HepG2 (cell line): ENCODE measurements around the gene DNAJC12. TPM values are rescaled to one million over a fixed set of nuclear protein-coding genes. Genes with fewer than 3 reads are reported as not detected.
A peak's percentile ranks its signal among the peaks of the same experiment; 100 is the strongest.

Experiments used
- ADNP ChIP-seq: sonication (generic); formaldehyde crosslinking; IDR thresholded peaks from 2 replicates; pipeline ENCODE4 v1.4.0; 2020; ENCODE audit warnings: missing genetic modification reagents
- ERF ChIP-seq: IDR thresholded peaks from 2 replicates; pipeline ENCODE4 v1.6.1; 2018; ENCODE audit warnings: missing biosample characterization, missing genetic modification reagents
- MAFK ChIP-seq, 2 experiments: IDR thresholded peaks in 1 of 2; conservative IDR thresholded peaks in 1 of 2; 2 replicates each; pipeline ENCODE4 v1.6.1; 2011; ENCODE audit warnings: improper control_type of control experiment in 2 of 2, low read length in 2 of 2
- NFKBIZ ChIP-seq: IDR thresholded peaks from 2 replicates; pipeline ENCODE4 v1.6.1; 2018; ENCODE audit warnings: missing genetic modification reagents, missing compliant biosample characterization
- REXO4 ChIP-seq: sonication (generic); formaldehyde crosslinking; IDR thresholded peaks from 2 replicates; pipeline ENCODE4 v1.8.0; 2022; ENCODE audit warnings: missing genetic modification reagents, mild to moderate bottlenecking, borderline replicate concordance
- TOPORS ChIP-seq: sonication (generic); formaldehyde crosslinking; IDR thresholded peaks from 2 replicates; pipeline ENCODE4 v1.8.0; 2023; ENCODE audit warnings: mild to moderate bottlenecking, missing genetic modification reagents
- XBP1 ChIP-seq: sonication (generic); formaldehyde crosslinking; IDR thresholded peaks from 2 replicates; pipeline ENCODE4 v1.5.0; 2020; ENCODE audit warnings: missing genetic modification reagents
- ZNF335 ChIP-seq: sonication (generic); formaldehyde crosslinking; IDR thresholded peaks from 2 replicates; pipeline ENCODE4 v1.4.0; 2020; ENCODE audit warnings: missing genetic modification reagents
- ZZZ3 ChIP-seq: sonication (generic); formaldehyde crosslinking; IDR thresholded peaks from 2 replicates; pipeline ENCODE4 v1.4.0; 2020; ENCODE audit warnings: missing genetic modification reagents, mild to moderate bottlenecking, borderline replicate concordance
- polyA plus RNA-seq, 8 experiments: library from polyadenylated mRNA; depleted of rRNA in 3 of 8; stranded (reverse) in 7 of 8; unstranded in 1 of 8; fragments of >200 nt; fragmentation: Illumina TruSeq in 4 of 8; extraction: Trizol in 4 of 8; gene quantifications; 2 replicates each; pipeline versions ENCODE4 v1.2.1 to v1.2.3, GENCODE V29; 2011 to 2016; ENCODE audit warnings: low read depth in 4 of 8, missing spikeins in 1 of 8, mixed read lengths in 1 of 8; ENCODE audit not compliant: insufficient read depth in 1 of 8
- total RNA-seq, 5 experiments: library from RNA; depleted of rRNA; stranded (reverse); fragments of >200 nt; fragmentation: Illumina TruSeq; extraction: Trizol; gene quantifications; 2 replicates each; pipeline ENCODE4 v1.2.3, GENCODE V29; 2016; ENCODE audit warnings: low read depth in 1 of 5
- TF ChIP-seq, protein P1 (sequence below): sonication (generic); formaldehyde crosslinking; IDR thresholded peaks from 2 replicates; pipeline ENCODE4 v1.4.0; 2020; ENCODE audit warnings: mild to moderate bottlenecking, missing genetic modification reagents
- TF ChIP-seq, protein P2 (sequence below): sonication (generic); formaldehyde crosslinking; IDR thresholded peaks from 2 replicates; pipeline ENCODE4 v1.4.0; 2020; ENCODE audit warnings: low read depth, mild to moderate bottlenecking, missing genetic modification reagents
- TF ChIP-seq, protein P3 (sequence below): sonication (generic); formaldehyde crosslinking; IDR thresholded peaks from 2 replicates; pipeline ENCODE4 v1.9.0; 2021; ENCODE audit warnings: mild to moderate bottlenecking, missing genetic modification reagents
- TF ChIP-seq, protein P4 (sequence below): sonication (generic); formaldehyde crosslinking; IDR thresholded peaks from 2 replicates; pipeline ENCODE4 v1.4.0; 2020; ENCODE audit warnings: mild to moderate bottlenecking, low read depth, missing genetic modification reagents
- TF ChIP-seq, protein P5 (sequence below): sonication (generic); formaldehyde crosslinking; IDR thresholded peaks from 2 replicates; pipeline ENCODE4 v1.5.0; 2020; ENCODE audit warnings: missing genetic modification reagents, mild to moderate bottlenecking, borderline replicate concordance

DNAJC12 gene
- total and polyA plus RNA-seq, 2 of the 13 experiments (the other 11 are each of a cell fraction or from before 2014, with no cell fraction given), result 11.6 to 43.9 TPM

DNA sequence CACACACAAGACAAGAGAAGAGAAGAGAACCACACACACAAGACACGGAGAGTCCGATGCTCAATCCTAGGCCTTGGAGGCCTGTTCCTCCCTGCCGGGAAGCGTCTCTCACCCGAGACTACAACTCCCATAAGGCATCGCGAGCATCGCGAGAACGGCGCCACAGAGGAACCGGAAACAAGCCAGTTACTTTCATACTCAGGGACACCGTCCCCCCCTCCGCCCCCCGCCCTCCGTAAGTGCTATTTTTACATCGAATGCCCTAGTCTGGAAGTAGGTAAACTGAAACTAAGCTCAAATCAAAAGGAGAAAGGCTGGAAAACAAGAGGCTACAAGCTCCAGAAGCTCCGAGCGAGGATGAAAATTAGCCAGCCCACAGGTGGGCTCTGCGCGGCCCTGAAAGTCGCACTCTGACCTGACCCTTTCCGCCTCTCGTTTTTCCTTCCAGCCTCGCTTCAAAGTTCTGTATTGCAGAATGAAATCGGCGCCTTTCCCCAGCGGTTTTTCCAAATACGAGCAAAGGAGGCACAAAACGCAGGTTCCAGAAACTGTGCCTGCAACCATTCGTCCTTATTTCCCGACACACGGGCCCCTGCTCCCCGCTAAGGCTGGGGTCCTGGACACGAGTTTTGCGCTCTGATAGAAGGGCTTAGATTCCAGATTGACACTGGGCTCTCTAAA lies 11.5 kb upstream of the DNAJC12 start (continued):
- TF ChIP-seq REXO4 (CRISPR knock-in tag) (no peak), TOPORS (CRISPR knock-in tag) (no peak), XBP1 (CRISPR knock-in tag) (no peak), ADNP (no peak), ERF (CRISPR knock-in tag) (peak; percentile 81; the same call in 1 of the 2 replicates), MAFK (conservative IDR thresholded peaks at IDR 0.05 in 1 of 2, IDR thresholded peaks at IDR 0.05 in 1 of 2; ENCODE audit: low read length in 2 of 2) (no peak), ZZZ3 (CRISPR knock-in tag) (peak; percentile 75; the same call in 1 of the 2 replicates), ZNF335 (no peak), NFKBIZ (no peak)
- TF ChIP-seq, protein P1, sequence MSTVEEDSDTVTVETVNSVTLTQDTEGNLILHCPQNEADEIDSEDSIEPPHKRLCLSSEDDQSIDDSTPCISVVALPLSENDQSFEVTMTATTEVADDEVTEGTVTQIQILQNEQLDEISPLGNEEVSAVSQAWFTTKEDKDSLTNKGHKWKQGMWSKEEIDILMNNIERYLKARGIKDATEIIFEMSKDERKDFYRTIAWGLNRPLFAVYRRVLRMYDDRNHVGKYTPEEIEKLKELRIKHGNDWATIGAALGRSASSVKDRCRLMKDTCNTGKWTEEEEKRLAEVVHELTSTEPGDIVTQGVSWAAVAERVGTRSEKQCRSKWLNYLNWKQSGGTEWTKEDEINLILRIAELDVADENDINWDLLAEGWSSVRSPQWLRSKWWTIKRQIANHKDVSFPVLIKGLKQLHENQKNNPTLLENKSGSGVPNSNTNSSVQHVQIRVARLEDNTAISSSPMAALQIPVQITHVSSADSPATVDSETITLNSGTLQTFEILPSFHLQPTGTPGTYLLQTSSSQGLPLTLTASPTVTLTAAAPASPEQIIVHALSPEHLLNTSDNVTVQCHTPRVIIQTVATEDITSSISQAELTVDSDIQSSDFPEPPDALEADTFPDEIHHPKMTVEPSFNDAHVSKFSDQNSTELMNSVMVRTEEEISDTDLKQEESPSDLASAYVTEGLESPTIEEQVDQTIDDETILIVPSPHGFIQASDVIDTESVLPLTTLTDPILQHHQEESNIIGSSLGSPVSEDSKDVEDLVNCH, result no peak
- TF ChIP-seq, protein P2, sequence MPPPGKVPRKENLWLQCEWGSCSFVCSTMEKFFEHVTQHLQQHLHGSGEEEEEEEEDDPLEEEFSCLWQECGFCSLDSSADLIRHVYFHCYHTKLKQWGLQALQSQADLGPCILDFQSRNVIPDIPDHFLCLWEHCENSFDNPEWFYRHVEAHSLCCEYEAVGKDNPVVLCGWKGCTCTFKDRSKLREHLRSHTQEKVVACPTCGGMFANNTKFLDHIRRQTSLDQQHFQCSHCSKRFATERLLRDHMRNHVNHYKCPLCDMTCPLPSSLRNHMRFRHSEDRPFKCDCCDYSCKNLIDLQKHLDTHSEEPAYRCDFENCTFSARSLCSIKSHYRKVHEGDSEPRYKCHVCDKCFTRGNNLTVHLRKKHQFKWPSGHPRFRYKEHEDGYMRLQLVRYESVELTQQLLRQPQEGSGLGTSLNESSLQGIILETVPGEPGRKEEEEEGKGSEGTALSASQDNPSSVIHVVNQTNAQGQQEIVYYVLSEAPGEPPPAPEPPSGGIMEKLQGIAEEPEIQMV, result peak; percentile 62; the same call in 1 of the 2 replicates
- TF ChIP-seq, protein P3, sequence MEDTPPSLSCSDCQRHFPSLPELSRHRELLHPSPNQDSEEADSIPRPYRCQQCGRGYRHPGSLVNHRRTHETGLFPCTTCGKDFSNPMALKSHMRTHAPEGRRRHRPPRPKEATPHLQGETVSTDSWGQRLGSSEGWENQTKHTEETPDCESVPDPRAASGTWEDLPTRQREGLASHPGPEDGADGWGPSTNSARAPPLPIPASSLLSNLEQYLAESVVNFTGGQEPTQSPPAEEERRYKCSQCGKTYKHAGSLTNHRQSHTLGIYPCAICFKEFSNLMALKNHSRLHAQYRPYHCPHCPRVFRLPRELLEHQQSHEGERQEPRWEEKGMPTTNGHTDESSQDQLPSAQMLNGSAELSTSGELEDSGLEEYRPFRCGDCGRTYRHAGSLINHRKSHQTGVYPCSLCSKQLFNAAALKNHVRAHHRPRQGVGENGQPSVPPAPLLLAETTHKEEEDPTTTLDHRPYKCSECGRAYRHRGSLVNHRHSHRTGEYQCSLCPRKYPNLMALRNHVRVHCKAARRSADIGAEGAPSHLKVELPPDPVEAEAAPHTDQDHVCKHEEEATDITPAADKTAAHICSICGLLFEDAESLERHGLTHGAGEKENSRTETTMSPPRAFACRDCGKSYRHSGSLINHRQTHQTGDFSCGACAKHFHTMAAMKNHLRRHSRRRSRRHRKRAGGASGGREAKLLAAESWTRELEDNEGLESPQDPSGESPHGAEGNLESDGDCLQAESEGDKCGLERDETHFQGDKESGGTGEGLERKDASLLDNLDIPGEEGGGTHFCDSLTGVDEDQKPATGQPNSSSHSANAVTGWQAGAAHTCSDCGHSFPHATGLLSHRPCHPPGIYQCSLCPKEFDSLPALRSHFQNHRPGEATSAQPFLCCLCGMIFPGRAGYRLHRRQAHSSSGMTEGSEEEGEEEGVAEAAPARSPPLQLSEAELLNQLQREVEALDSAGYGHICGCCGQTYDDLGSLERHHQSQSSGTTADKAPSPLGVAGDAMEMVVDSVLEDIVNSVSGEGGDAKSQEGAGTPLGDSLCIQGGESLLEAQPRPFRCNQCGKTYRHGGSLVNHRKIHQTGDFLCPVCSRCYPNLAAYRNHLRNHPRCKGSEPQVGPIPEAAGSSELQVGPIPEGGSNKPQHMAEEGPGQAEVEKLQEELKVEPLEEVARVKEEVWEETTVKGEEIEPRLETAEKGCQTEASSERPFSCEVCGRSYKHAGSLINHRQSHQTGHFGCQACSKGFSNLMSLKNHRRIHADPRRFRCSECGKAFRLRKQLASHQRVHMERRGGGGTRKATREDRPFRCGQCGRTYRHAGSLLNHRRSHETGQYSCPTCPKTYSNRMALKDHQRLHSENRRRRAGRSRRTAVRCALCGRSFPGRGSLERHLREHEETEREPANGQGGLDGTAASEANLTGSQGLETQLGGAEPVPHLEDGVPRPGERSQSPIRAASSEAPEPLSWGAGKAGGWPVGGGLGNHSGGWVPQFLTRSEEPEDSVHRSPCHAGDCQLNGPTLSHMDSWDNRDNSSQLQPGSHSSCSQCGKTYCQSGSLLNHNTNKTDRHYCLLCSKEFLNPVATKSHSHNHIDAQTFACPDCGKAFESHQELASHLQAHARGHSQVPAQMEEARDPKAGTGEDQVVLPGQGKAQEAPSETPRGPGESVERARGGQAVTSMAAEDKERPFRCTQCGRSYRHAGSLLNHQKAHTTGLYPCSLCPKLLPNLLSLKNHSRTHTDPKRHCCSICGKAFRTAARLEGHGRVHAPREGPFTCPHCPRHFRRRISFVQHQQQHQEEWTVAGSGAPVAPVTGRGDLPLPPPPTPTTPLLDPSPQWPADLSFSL (CRISPR knock-in tag), result no peak
- TF ChIP-seq, protein P4, sequence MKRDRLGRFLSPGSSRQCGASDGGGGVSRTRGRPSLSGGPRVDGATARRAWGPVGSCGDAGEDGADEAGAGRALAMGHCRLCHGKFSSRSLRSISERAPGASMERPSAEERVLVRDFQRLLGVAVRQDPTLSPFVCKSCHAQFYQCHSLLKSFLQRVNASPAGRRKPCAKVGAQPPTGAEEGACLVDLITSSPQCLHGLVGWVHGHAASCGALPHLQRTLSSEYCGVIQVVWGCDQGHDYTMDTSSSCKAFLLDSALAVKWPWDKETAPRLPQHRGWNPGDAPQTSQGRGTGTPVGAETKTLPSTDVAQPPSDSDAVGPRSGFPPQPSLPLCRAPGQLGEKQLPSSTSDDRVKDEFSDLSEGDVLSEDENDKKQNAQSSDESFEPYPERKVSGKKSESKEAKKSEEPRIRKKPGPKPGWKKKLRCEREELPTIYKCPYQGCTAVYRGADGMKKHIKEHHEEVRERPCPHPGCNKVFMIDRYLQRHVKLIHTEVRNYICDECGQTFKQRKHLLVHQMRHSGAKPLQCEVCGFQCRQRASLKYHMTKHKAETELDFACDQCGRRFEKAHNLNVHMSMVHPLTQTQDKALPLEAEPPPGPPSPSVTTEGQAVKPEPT (CRISPR knock-in tag), result no peak
- TF ChIP-seq, protein P5, sequence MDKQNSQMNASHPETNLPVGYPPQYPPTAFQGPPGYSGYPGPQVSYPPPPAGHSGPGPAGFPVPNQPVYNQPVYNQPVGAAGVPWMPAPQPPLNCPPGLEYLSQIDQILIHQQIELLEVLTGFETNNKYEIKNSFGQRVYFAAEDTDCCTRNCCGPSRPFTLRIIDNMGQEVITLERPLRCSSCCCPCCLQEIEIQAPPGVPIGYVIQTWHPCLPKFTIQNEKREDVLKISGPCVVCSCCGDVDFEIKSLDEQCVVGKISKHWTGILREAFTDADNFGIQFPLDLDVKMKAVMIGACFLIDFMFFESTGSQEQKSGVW (CRISPR knock-in tag), result no peak
